GM23338 (cell line): ENCODE results near the gene SOD3. TPM values are rescaled to one million over a fixed set of nuclear protein-coding genes. Genes with fewer than 3 reads are reported as not detected.

Experiments used
- ATAC-seq: fragments of 200-7000 bp; cut with Tn5 transposase; 3 replicates; pipeline ENCODE4 v1.9.1; 2020
- DNase-seq: peaks from one replicate; pipeline ENCODE4 v3.0.0-alpha.2; 2015; ENCODE audit warnings: low spot score
- H2AFZ ChIP-seq: fragments of 200-600 bp; sonication (generic); 2 replicates; pipeline ENCODE4 v1.8.0; 2016; ENCODE audit warnings: antibody characterized with exemption, mild to moderate bottlenecking, moderate library complexity
- H3F3A ChIP-seq: fragments of 200-600 bp; sonication (generic); replicated peaks from 2 replicates; pipeline ENCODE4 v1.8.0; 2017; ENCODE audit warnings: antibody characterized with exemption, mixed run types, low read depth
- H3K27ac ChIP-seq: fragments of 200-600 bp; sonication (generic); 2 replicates; pipeline ENCODE4 v1.6.1; 2016; ENCODE audit warnings: low read depth
- H3K27me3 ChIP-seq: fragments of 200-600 bp; sonication (generic); 2 replicates; pipeline ENCODE4 v1.8.0; 2016; ENCODE audit warnings: mild to moderate bottlenecking, mixed run types, moderate library complexity; ENCODE audit not compliant: insufficient read depth
- H3K36me3 ChIP-seq: fragments of 200-600 bp; sonication (generic); 2 replicates; pipeline ENCODE4 v1.8.0; 2016; ENCODE audit warnings: mild to moderate bottlenecking; ENCODE audit not compliant: insufficient read depth
- H3K4me1 ChIP-seq: fragments of 200-600 bp; sonication (generic); 2 replicates; pipeline ENCODE4 v1.8.0; 2016; ENCODE audit warnings: mild to moderate bottlenecking, moderate library complexity; ENCODE audit not compliant: insufficient read depth
- H3K4me2 ChIP-seq: fragments of 200-600 bp; sonication (generic); 2 replicates; pipeline ENCODE4 v1.7.1; 2017; ENCODE audit warnings: mixed run types
- H3K4me3 ChIP-seq: fragments of 200-600 bp; sonication (generic); 2 replicates; pipeline ENCODE4 v1.6.1; 2016; ENCODE audit warnings: mixed run types
- H3K79me2 ChIP-seq: fragments of 200-600 bp; sonication (generic); replicated peaks from 2 replicates; pipeline ENCODE4 v1.8.0; 2017; ENCODE audit warnings: mild to moderate bottlenecking; ENCODE audit not compliant: insufficient read depth
- H3K9me2 ChIP-seq: fragments of 200-600 bp; sonication (generic); 2 replicates; pipeline ENCODE4 v1.8.0; 2017; ENCODE audit not compliant: insufficient read depth
- H4K20me1 ChIP-seq: fragments of 200-600 bp; sonication (generic); replicated peaks from 2 replicates; pipeline ENCODE4 v1.8.0; 2017; ENCODE audit warnings: mild to moderate bottlenecking; ENCODE audit not compliant: insufficient read depth
- H3K27ac Mint-ChIP-seq: 2 replicates; pipeline ENCODE4 v1.8.0; 2020; ENCODE audit warnings: inconsistent platforms, mild to moderate bottlenecking, moderate library complexity, mixed read lengths
- H3K27me3 Mint-ChIP-seq: 3 replicates; pipeline ENCODE4 v1.8.0; 2022; ENCODE audit warnings: low read depth, mild to moderate bottlenecking, moderate library complexity, mixed read lengths, inconsistent platforms; ENCODE audit not compliant: insufficient read depth, poor library complexity
- H3K36me3 Mint-ChIP-seq: 3 replicates; pipeline ENCODE4 v1.8.0; 2021; ENCODE audit warnings: low read depth, mild to moderate bottlenecking, inconsistent platforms, moderate library complexity, mixed read lengths
- H3K4me1 Mint-ChIP-seq: 3 replicates; pipeline ENCODE4 v1.8.0; 2020; ENCODE audit warnings: mild to moderate bottlenecking, inconsistent platforms, mixed read lengths
- H3K4me3 Mint-ChIP-seq: 3 replicates; pipeline ENCODE4 v1.8.0; 2021; ENCODE audit warnings: moderate library complexity, mild to moderate bottlenecking, inconsistent platforms, mixed read lengths
- H3K9me3 Mint-ChIP-seq: 3 replicates; pipeline ENCODE4 v1.8.0; 2020; ENCODE audit warnings: moderate library complexity, mild to moderate bottlenecking, inconsistent platforms, mixed read lengths
- CREB1 ChIP-seq: fragments of 250-450 bp; sonication (Bioruptor Pico); IDR thresholded peaks from 2 replicates; pipeline ENCODE4 v1.5.0; 2020; ENCODE audit warnings: low read depth, mild to moderate bottlenecking, moderate library complexity
- EZH2phosphoT487 ChIP-seq: fragments of 200-600 bp; sonication (generic); IDR thresholded peaks from one replicate; pipeline ENCODE4 v1.8.1; 2018; ENCODE audit warnings: antibody characterized with exemption; ENCODE audit not compliant: unreplicated experiment
- JUNB ChIP-seq: IDR thresholded peaks from one replicate; pipeline ENCODE4 v1.6.1; 2016; ENCODE audit warnings: antibody characterized with exemption; ENCODE audit not compliant: unreplicated experiment
- NANOG ChIP-seq: IDR thresholded peaks from 2 replicates; pipeline ENCODE4 v1.6.1; 2016; ENCODE audit warnings: antibody characterized with exemption, borderline replicate concordance
- POLR2AphosphoS5 ChIP-seq: IDR thresholded peaks from 2 replicates; pipeline ENCODE4 v1.6.1; 2016; ENCODE audit warnings: antibody characterized with exemption, low read depth
- STAT1 ChIP-seq: IDR thresholded peaks from one replicate; pipeline ENCODE4 v1.6.1; 2016; ENCODE audit warnings: antibody characterized with exemption; ENCODE audit not compliant: unreplicated experiment
- ZNF114 ChIP-seq: fragments of 250-450 bp; sonication (Bioruptor Pico); IDR thresholded peaks from 2 replicates; pipeline ENCODE4 v1.5.0; 2020; ENCODE audit warnings: mild to moderate bottlenecking, moderate library complexity
- ZNF331 ChIP-seq: fragments of 250-450 bp; sonication (Bioruptor Pico); IDR thresholded peaks from 2 replicates; pipeline ENCODE4 v1.5.0; 2020; ENCODE audit warnings: low read depth, mild to moderate bottlenecking, moderate library complexity
- polyA plus RNA-seq: library from polyadenylated mRNA; unstranded; fragments of >200 nt; fragmentation: Nextera tagmentation; extraction: Ambion mirVana; gene quantifications from 2 replicates; pipeline ENCODE4 v1.2.1, GENCODE V29; 2016
- total RNA-seq: library from RNA; depleted of rRNA; stranded (reverse); fragments of >200 nt; shearing (Covaris generic); gene quantifications from 2 replicates; pipeline ENCODE4 v1.2.3, GENCODE V29; 2014
- TF ChIP-seq, protein P1 (sequence below): fragments of 250-450 bp; sonication (Bioruptor Pico); IDR thresholded peaks from 2 replicates; pipeline ENCODE4 v1.5.0; 2020; ENCODE audit warnings: mild to moderate bottlenecking, moderate library complexity
- TF ChIP-seq, protein P2 (sequence below): IDR thresholded peaks from one replicate; pipeline ENCODE4 v1.6.1; 2018; ENCODE audit warnings: antibody characterized with exemption; ENCODE audit not compliant: unreplicated experiment

The SOD3 gene
- total and polyA plus RNA-seq, 2 experiments from 2014 or later: 7.5 to 11.8 TPM

DNA sequence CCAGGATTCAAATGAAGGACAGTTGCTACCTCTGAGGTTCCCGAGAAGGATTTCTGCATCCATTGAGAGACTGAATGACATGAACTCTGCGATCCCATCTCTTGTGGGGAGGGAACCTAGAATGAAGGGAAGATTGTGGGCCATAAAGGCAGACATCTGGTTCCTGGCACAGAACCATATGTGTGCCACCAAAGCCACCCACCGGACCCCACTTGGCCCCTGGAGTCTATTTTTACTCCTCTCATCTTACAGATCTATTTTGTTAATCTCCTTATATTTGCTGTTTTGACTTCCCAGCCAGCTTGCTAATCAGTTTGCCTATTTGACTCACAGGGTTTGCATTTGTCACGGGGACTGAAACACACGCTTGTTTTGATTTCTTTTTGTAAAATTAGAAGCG lies 7.3 kb downstream of the SOD3 start (continued):
- TF ChIP-seq, protein P1, sequence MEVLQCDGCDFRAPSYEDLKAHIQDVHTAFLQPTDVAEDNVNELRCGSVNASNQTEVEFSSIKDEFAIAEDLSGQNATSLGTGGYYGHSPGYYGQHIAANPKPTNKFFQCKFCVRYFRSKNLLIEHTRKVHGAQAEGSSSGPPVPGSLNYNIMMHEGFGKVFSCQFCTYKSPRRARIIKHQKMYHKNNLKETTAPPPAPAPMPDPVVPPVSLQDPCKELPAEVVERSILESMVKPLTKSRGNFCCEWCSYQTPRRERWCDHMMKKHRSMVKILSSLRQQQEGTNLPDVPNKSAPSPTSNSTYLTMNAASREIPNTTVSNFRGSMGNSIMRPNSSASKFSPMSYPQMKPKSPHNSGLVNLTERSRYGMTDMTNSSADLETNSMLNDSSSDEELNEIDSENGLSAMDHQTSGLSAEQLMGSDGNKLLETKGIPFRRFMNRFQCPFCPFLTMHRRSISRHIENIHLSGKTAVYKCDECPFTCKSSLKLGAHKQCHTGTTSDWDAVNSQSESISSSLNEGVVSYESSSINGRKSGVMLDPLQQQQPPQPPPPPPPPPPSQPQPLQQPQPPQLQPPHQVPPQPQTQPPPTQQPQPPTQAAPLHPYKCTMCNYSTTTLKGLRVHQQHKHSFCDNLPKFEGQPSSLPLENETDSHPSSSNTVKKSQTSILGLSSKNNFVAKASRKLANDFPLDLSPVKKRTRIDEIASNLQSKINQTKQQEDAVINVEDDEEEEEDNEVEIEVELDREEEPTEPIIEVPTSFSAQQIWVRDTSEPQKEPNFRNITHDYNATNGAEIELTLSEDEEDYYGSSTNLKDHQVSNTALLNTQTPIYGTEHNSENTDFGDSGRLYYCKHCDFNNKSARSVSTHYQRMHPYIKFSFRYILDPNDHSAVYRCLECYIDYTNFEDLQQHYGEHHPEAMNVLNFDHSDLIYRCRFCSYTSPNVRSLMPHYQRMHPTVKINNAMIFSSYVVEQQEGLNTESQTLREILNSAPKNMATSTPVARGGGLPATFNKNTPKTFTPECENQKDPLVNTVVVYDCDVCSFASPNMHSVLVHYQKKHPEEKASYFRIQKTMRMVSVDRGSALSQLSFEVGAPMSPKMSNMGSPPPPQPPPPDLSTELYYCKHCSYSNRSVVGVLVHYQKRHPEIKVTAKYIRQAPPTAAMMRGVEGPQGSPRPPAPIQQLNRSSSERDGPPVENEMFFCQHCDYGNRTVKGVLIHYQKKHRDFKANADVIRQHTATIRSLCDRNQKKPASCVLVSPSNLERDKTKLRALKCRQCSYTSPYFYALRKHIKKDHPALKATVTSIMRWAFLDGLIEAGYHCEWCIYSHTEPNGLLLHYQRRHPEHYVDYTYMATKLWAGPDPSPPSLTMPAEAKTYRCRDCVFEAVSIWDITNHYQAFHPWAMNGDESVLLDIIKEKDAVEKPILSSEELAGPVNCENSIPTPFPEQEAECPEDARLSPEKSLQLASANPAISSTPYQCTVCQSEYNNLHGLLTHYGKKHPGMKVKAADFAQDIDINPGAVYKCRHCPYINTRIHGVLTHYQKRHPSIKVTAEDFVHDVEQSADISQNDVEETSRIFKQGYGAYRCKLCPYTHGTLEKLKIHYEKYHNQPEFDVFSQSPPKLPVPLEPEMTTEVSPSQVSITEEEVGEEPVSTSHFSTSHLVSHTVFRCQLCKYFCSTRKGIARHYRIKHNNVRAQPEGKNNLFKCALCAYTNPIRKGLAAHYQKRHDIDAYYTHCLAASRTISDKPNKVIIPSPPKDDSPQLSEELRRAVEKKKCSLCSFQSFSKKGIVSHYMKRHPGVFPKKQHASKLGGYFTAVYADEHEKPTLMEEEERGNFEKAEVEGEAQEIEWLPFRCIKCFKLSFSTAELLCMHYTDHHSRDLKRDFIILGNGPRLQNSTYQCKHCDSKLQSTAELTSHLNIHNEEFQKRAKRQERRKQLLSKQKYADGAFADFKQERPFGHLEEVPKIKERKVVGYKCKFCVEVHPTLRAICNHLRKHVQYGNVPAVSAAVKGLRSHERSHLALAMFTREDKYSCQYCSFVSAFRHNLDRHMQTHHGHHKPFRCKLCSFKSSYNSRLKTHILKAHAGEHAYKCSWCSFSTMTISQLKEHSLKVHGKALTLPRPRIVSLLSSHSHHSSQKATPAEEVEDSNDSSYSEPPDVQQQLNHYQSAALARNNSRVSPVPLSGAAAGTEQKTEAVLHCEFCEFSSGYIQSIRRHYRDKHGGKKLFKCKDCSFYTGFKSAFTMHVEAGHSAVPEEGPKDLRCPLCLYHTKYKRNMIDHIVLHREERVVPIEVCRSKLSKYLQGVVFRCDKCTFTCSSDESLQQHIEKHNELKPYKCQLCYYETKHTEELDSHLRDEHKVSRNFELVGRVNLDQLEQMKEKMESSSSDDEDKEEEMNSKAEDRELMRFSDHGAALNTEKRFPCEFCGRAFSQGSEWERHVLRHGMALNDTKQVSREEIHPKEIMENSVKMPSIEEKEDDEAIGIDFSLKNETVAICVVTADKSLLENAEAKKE: no peak
- no peak for TF ChIP-seq ZNF114 (CRISPR knock-in tag)
- no peak for TF ChIP-seq NANOG
- no peak for TF ChIP-seq JUNB
- no peak for TF ChIP-seq STAT1

DNA sequence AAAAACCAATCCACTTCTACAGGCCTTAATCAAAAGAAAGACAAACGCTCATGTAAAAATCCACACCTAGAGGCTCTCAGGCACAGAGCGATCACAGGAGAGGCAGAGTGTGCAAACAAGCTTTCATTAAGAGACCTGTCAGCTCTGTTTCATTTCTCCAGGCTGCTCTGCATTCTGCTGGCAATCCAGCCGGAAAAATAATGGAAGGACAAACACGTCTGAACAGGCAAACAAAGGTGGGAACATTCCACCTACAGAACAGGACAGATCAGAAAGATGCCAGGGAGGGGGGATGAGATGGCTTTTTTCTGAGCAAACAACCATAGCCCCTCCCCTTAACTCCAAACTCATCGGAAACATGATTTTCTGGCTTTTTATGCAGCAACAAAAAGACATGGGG lies 9.7 kb downstream of the SOD3 start:
- Histone ChIP-seq H3K79me2 (no peaks in the 10 kb centered on the region), H3K36me3 (no peaks in the 10 kb centered on the region), H2AFZ (peak overlapping the region; percentile 72; the same call in 1 of the 2 replicates), H3K27ac (no peak overlapping the region), H3K27me3 (peaks cover 30% of the 10 kb centered on the region), H4K20me1 (no peaks in the 10 kb centered on the region), H3K4me1 (peaks cover 18% of the 10 kb centered on the region), H3F3A (peaks cover 5% of the 10 kb centered on the region; the same call in 1 of the 2 replicates), H3K9me2 (0 out of 2 replicates have a peak, but pooled peaks cover 2% of the 10 kb centered on the region), H3K4me3 (no peak overlapping the region), H3K4me2 (peak overlapping the region; percentile 46; the same call in 1 of the 2 replicates)
- peaks cover 48% of the 10 kb centered on the region for H3K4me1 Mint-ChIP-seq
- no peak overlapping the region for H3K4me3 Mint-ChIP-seq
- H3K9me3 Mint-ChIP-seq: no peaks in the 10 kb centered on the region; the same call in 2 of the 3 replicates
- DNase-seq (no peak), ATAC-seq (no peak)
- no peak overlapping the region for H3K27ac Mint-ChIP-seq
- H3K27me3 Mint-ChIP-seq: peaks cover 21% of the 10 kb centered on the region
- H3K36me3 Mint-ChIP-seq: peaks cover 4% of the 10 kb centered on the region; the same call in 1 of the 3 replicates
- TF ChIP-seq EZH2phosphoT487 (no peak), ZNF114 (CRISPR knock-in tag) (no peak), ZNF331 (no peak), CREB1 (CRISPR knock-in tag) (no peak), POLR2AphosphoS5 (no peak)
- TF ChIP-seq, protein P2, sequence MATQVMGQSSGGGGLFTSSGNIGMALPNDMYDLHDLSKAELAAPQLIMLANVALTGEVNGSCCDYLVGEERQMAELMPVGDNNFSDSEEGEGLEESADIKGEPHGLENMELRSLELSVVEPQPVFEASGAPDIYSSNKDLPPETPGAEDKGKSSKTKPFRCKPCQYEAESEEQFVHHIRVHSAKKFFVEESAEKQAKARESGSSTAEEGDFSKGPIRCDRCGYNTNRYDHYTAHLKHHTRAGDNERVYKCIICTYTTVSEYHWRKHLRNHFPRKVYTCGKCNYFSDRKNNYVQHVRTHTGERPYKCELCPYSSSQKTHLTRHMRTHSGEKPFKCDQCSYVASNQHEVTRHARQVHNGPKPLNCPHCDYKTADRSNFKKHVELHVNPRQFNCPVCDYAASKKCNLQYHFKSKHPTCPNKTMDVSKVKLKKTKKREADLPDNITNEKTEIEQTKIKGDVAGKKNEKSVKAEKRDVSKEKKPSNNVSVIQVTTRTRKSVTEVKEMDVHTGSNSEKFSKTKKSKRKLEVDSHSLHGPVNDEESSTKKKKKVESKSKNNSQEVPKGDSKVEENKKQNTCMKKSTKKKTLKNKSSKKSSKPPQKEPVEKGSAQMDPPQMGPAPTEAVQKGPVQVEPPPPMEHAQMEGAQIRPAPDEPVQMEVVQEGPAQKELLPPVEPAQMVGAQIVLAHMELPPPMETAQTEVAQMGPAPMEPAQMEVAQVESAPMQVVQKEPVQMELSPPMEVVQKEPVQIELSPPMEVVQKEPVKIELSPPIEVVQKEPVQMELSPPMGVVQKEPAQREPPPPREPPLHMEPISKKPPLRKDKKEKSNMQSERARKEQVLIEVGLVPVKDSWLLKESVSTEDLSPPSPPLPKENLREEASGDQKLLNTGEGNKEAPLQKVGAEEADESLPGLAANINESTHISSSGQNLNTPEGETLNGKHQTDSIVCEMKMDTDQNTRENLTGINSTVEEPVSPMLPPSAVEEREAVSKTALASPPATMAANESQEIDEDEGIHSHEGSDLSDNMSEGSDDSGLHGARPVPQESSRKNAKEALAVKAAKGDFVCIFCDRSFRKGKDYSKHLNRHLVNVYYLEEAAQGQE: no peak
